ENCODE results near the gene PRMT1. TPM values are rescaled to one million over a fixed set of nuclear protein-coding genes. Genes with fewer than 3 reads are reported as not detected.
"Not testable (repeated sequence)": the region's sequence is repeated elsewhere in the genome, so short reads cannot be mapped to it uniquely, and the experiment has no call there.

Gene PRMT1
- total RNA-seq: 100 to 1,000 TPM; 384 to 448 TPM

GRCh38 chr19:49677231-49677900 is at the start of gene PRMT1:
PRMT1 (plus strand) TSS chr19:49677271; CDS start chr19:49677281, 10 bp downstream.
- ChIA-PET CTCF (interaction anchor here (0.6 to 4.8 kb wide), 13 partner anchors 10 to 571 kb away, joined by 3 to 33 read pairs (median 5); partner anchors contain the start of genes ADM5, BCL2L12, CPT1C and IRF3), POLR2A (interaction anchor here (1.0 to 3.8 kb wide), 7 partner anchors 9 to 182 kb away, joined by 3 to 39 read pairs (median 7); partner anchors contain the start of genes RPS11, RRAS and SCAF1)
- Mint-ChIP-seq H3K4me1 (peaks cover 39% of the 10 kb centered on the region), H3K9me3 (ENCODE audit: low read depth) (no peaks in the 10 kb centered on the region), H3K27ac (peak within 1 kb of the TSS; percentile 99), H3K4me3 (peak within 1 kb of the TSS; percentile 94), H3K36me3 (ENCODE audit: low read depth) (peaks cover 28% of the 10 kb centered on the region), H3K27me3 (no peaks in the 10 kb centered on the region)
- peak; percentile 67 for DNase-seq
- no peak for ATAC-seq
- intact Hi-C loops (cut with DNase I, micrococcal nuclease): loop anchor here (1.0 to 10.0 kb wide), 11 partner anchors 85 to 1420 kb away; partner anchors contain the start of genes CARD8 (in 1 of the 2), DBP (in 1 of the 2), GYS1 (in 1 of the 2) and PNKP (in 1 of the 2)

- ATAC-seq: no peak
- no peak for DNase-seq
- Mint-ChIP-seq H3K27ac (no peak overlapping the region), H3K36me3 (ENCODE audit: low read depth) (peaks cover 3% of the 10 kb centered on the region), H3K9me3 (ENCODE audit: low read depth) (no peaks in the 10 kb centered on the region), H3K27me3 (no peaks in the 10 kb centered on the region), H3K4me1 (no peaks in the 10 kb centered on the region), H3K4me3 (no peak overlapping the region)
- CTCF ChIA-PET: interaction anchor here (0.8 kb wide), 1 partner anchor 12 kb away, joined by 3 read pairs; no protein-coding TSS in a partner anchor
- POLR2A ChIA-PET: no interaction called here
- intact Hi-C loops (cut with DNase I, micrococcal nuclease): no loop called here
Measured at GRCh38 chr19:49629659-49630058, 47.4 kb upstream of the PRMT1 start.

- Mint-ChIP-seq H3K9me3 (ENCODE audit: low read depth) (no peaks in the 10 kb centered on the region), H3K36me3 (ENCODE audit: low read depth) (peaks cover 3% of the 10 kb centered on the region), H3K4me1 (no peaks in the 10 kb centered on the region), H3K4me3 (no peak overlapping the region), H3K27me3 (no peaks in the 10 kb centered on the region), H3K27ac (no peak overlapping the region)
- POLR2A ChIA-PET: interaction anchor here (1.6 kb wide), 1 partner anchor 9 kb away, joined by 4 read pairs; no protein-coding TSS in a partner anchor
- CTCF ChIA-PET: interaction anchor here (0.6 to 1.4 kb wide), 2 partner anchors 42 to 73 kb away, joined by 3 read pairs; no protein-coding TSS in a partner anchor
- ATAC-seq (no peak), DNase-seq (no peak)
- intact Hi-C loops (cut with DNase I, micrococcal nuclease): no loop called here
Measured at GRCh38 chr19:49631014-49631588, 46.0 kb upstream of the PRMT1 start.

GRCh38 chr19:49631610-49632192 is 45.4 kb upstream of the PRMT1 start:
- Mint-ChIP-seq H3K4me3 (no peak overlapping the region), H3K27ac (no peak overlapping the region), H3K27me3 (no peaks in the 10 kb centered on the region), H3K4me1 (no peaks in the 10 kb centered on the region), H3K9me3 (ENCODE audit: low read depth) (no peaks in the 10 kb centered on the region), H3K36me3 (ENCODE audit: low read depth) (peaks cover 3% of the 10 kb centered on the region)
- ChIA-PET CTCF (interaction anchor here (1.4 kb wide), 1 partner anchor 41 kb away, joined by 3 read pairs; no protein-coding TSS in a partner anchor), POLR2A (interaction anchor here (1.6 kb wide), 1 partner anchor 9 kb away, joined by 4 read pairs; no protein-coding TSS in a partner anchor)
- DNase-seq (no peak), ATAC-seq (no peak)
- intact Hi-C loops (cut with DNase I, micrococcal nuclease): no loop called here

- H3K27me3 Mint-ChIP-seq: no peaks in the 10 kb centered on the region
- intact Hi-C loops (cut with DNase I, micrococcal nuclease): no loop called here
- ChIA-PET POLR2A (interaction anchor here (1.6 kb wide), 1 partner anchor 8 kb away, joined by 4 read pairs; no protein-coding TSS in a partner anchor), CTCF (no interaction called here)
- peaks cover 3% of the 10 kb centered on the region for H3K36me3 Mint-ChIP-seq (ENCODE audit: low read depth)
- no peak overlapping the region for H3K27ac Mint-ChIP-seq
- H3K9me3 Mint-ChIP-seq (ENCODE audit: low read depth): no peaks in the 10 kb centered on the region
- ATAC-seq: no peak
- no peaks in the 10 kb centered on the region for H3K4me1 Mint-ChIP-seq
- no peak overlapping the region for H3K4me3 Mint-ChIP-seq
- no peak for DNase-seq
Measured at GRCh38 chr19:49632576-49632975, 44.5 kb upstream of the PRMT1 start.

GRCh38 chr19:49633273-49633672 is 43.8 kb upstream of the PRMT1 start:
- intact Hi-C loops (cut with DNase I, micrococcal nuclease); ATAC-seq; H3K4me3 Mint-ChIP-seq; H3K36me3 Mint-ChIP-seq (ENCODE audit: low read depth); H3K9me3 Mint-ChIP-seq (ENCODE audit: low read depth); H3K27ac Mint-ChIP-seq; DNase-seq; H3K4me1 Mint-ChIP-seq; H3K27me3 Mint-ChIP-seq; POLR2A ChIA-PET: not testable (repeated sequence)
- CTCF ChIA-PET: interaction anchor here (0.8 kb wide), 2 partner anchors 318 to 434 kb away, joined by 3 read pairs; no protein-coding TSS in a partner anchor

- CTCF ChIA-PET: no interaction called here
- POLR2A ChIA-PET: interaction anchor here (0.7 kb wide), 1 partner anchor 1119 kb away, joined by 3 read pairs; no protein-coding TSS in a partner anchor
- no peaks in the 10 kb centered on the region for H3K36me3 Mint-ChIP-seq (ENCODE audit: low read depth)
- no peak overlapping the region for H3K4me3 Mint-ChIP-seq
- no peaks in the 10 kb centered on the region for H3K27me3 Mint-ChIP-seq
- ATAC-seq (no peak), DNase-seq (no peak)
- H3K4me1 Mint-ChIP-seq: peaks cover 17% of the 10 kb centered on the region
- H3K27ac Mint-ChIP-seq: no peak overlapping the region
- H3K9me3 Mint-ChIP-seq (ENCODE audit: low read depth): no peaks in the 10 kb centered on the region
- intact Hi-C loops (cut with DNase I, micrococcal nuclease): no loop called here
Measured at GRCh38 chr19:49635530-49636232, 41.4 kb upstream of the PRMT1 start.

- intact Hi-C loops (cut with DNase I, micrococcal nuclease): no loop called here
- POLR2A ChIA-PET: no interaction called here
- no peak overlapping the region for H3K4me3 Mint-ChIP-seq
Measured at GRCh38 chr19:49636233-49636932, 40.7 kb upstream of the PRMT1 start.

GRCh38 chr19:49637821-49638738 is 39.0 kb upstream of the PRMT1 start:
- peak overlapping the region; percentile 34 for H3K27ac Mint-ChIP-seq
- ATAC-seq (no peak), DNase-seq (peak; percentile 25)
- no peaks in the 10 kb centered on the region for H3K9me3 Mint-ChIP-seq (ENCODE audit: low read depth)
- intact Hi-C loops (cut with DNase I, micrococcal nuclease): no loop called here
- POLR2A ChIA-PET: no interaction called here
- H3K27me3 Mint-ChIP-seq: no peaks in the 10 kb centered on the region
- H3K4me3 Mint-ChIP-seq: peak overlapping the region; percentile 18
- CTCF ChIA-PET: interaction anchor here (0.8 kb wide), 1 partner anchor 67 kb away, joined by 3 read pairs; no protein-coding TSS in a partner anchor
- H3K36me3 Mint-ChIP-seq (ENCODE audit: low read depth): peaks cover 2% of the 10 kb centered on the region
- peaks cover 29% of the 10 kb centered on the region for H3K4me1 Mint-ChIP-seq

More at GRCh38 chr19:49636233-49636932, 40.7 kb upstream of the PRMT1 start:
- no peaks in the 10 kb centered on the region for H3K27me3 Mint-ChIP-seq
- H3K9me3 Mint-ChIP-seq (ENCODE audit: low read depth): no peaks in the 10 kb centered on the region
- no peak overlapping the region for H3K27ac Mint-ChIP-seq
- CTCF ChIA-PET: interaction anchor here (0.6 kb wide), 1 partner anchor 924 kb away, joined by 3 read pairs; no protein-coding TSS in a partner anchor
- DNase-seq (no peak), ATAC-seq (no peak)
- peaks cover 19% of the 10 kb centered on the region for H3K4me1 Mint-ChIP-seq
- peaks cover 2% of the 10 kb centered on the region for H3K36me3 Mint-ChIP-seq (ENCODE audit: low read depth)

Measured in activated CD4-positive, alpha-beta T cell treated with anti-CD3 and anti-CD28 coated beads for 36 hours (primary cell).